GM19193 (cell line): ENCODE results near the gene NT5C2.

Experiments
- POLR2A ChIP-seq: IDR thresholded peaks from 4 replicates; pipeline ENCODE4 v1.6.1; 2011; ENCODE audit not compliant: insufficient read depth, insufficient read length; ENCODE audit errors: extremely low read depth

NT5C2 gene

DNA sequence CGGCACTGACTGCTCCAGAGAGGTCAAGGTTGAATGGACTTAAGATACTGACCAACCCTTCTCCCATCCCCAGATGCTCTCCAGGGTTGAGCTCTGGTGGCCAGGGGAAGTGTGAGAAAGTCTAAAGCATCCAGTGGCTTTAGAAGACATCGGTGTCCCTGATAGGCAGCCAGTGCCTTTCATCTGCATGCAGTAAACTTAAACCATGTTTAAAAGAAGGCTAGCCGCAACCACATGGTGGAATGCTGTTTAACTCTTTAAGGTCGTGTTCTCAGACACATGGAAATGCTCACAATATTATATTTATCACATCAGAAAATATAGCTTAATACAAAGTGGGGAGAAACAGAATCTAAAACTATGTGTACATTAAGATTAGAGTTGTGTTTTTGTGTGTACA, 138.0 kb downstream of the NT5C2 start:
- no peak for TF ChIP-seq POLR2A

DNA sequence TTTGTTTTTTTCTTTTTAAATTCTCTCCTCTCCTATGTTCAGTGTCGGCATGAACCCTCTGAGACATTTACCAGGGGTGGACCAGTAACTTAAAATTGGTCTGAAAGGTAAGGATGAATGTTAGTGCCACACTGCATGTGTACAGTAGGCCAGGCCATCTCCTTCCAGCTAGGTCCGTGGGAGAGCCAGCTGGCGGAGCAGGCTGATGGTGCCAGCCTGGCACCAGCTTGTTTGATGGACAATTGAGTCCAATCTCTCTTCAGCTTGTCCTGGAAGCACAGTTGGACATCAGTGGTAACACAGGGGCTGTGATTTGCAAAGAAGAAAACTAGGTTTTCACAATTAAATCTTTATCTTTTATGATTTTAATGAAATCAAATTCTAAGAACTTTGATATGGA, 138.5 kb downstream of the NT5C2 start:
- TF ChIP-seq POLR2A: no peak

DNA sequence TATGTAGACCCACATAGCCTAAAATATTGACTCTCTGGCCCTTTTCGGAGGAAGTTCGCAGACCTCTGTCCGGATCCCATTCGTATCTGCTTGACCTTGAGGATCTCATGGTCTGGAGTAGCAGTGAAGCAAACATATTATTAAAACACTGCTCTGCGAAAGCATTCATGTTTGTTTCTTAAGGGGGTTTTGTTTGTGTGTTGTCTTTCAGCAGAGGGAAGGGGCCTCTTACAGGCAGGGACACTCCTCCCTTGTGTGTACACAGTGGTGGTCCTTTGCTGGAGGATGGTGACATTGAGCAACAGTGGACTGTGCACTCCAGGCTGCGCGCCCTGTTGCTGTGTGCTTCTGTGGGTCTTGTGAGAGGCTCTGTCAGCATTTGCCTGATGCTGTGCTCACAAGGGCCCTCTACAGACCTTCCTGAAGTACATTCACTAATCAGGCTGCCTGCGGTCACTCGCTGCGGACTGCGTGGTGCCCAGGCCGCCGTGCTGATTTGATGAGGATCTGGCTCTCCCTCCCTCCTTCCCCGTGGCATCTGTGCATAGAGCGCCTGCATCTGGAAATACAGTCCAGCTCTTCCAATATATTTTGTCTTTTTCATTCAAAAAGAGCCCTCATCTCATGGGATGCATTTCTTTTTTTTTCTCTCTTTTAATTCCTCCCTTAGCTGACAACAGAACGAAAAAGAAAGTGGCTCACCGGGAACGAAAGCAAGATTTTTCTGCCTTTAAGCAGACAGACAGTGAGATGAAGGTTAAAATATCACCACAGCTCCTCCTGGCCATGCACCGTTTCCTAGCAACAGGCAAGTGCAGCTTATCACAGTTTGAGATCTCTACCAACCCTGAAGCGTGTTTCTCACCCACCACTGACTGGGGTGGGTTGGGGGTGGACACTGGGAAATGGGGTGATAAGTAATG, 139.2 kb downstream of the NT5C2 start:
- no peak for TF ChIP-seq POLR2A

DNA sequence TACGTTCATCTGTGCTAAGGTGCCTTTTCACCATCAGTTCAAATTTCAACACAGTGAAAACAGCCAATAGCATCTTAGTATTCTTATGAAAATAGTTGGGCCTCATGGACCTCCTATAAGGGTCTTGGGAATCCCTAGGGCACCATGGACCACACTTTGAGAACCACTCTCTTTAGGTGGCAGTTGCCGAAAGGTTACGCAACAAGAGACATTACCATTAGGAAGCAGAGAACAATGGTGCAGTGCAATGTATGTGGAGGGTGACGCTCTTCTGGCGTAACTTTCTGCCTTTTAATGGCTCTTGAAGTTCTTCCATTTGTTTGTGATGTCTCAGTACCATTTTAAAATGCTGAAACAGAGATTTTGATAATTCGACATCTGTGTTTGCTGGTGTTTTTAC, 143.8 kb downstream of the NT5C2 start:
- TF ChIP-seq POLR2A: no peak

DNA sequence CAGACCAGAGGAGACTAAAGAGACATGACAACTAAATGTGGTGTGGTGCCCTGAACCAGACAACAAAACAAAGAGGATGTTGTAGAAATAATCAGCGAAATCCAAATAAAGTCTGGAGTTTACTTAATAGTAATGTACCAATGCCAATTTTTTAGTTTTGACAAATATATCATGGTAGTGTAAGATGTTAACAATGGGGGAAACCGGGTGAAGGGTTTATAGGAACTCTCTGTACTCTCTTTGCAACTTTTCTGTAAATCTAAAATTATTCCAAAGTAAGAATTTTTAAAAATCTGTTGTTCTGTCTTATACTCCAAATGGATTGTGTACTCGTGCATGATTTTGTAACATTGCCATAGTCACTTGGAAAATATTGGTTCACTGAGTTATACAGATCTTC, 145.7 kb downstream of the NT5C2 start:
- no peak for TF ChIP-seq POLR2A

DNA sequence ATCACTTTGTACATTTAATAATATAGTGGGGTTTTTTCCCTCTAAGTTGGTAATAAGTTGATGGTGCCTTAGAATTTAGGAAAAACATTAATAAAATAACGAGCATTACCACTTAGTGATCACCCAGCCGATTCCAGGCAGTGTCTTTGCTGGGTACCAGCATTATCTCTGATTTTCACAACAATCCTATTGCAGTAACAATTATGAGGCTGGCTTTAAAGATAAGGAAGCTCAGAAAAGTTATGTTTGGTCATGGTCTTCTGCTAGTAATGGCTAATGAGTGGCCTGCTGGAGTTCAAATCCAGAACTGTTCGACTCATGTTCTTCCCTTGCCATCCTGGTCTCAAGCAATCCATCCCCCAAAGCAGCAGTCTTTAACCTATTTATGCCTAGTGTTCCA, 147.1 kb downstream of the NT5C2 start:
- no peak for TF ChIP-seq POLR2A

DNA sequence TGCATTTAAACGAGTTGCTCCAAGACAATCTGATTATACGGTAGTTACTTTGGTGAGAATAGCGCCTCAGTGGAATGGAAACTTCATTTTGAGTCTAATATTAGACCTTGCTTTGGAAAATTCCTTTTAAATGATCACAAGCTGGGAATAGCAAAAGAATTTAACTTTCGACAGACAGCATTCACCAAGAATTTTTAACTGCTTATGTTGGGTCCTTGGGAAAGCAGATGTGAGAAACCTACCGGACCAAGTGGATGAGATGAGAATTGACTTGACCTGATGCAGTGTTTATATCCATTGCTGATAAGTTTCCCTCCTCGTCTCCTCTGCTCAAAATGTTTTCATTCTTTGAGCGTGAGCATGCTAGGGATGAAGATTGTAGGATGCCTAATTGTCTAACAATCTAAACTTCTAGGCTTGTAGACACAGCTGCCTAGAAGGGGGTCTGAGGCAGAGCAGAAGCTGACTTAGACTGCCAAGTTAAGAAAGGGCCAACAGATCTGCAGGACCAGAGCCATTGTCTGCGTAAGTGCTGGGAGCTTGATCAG, 148.1 kb downstream of the NT5C2 start:
- no peak for TF ChIP-seq POLR2A

DNA sequence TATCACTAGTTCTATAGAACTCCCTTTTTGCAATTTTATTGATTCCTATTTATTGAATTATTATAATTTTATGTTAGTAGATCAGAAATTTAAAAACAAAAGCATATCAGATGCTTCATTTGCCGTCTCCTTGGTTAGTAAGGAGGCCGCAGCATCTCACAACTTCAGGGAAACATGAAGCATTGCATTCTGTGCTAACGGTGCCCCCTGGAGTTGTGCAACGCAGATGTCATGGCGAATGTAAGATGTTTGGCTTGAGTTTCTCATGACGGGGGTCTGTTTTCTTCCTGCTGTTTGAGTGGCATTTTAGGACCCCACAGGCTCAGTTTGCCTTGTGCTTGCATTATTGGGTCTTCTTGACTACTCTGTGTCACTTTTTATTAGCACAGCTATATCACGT, 150.2 kb downstream of the NT5C2 start:
- TF ChIP-seq POLR2A: no peak

DNA sequence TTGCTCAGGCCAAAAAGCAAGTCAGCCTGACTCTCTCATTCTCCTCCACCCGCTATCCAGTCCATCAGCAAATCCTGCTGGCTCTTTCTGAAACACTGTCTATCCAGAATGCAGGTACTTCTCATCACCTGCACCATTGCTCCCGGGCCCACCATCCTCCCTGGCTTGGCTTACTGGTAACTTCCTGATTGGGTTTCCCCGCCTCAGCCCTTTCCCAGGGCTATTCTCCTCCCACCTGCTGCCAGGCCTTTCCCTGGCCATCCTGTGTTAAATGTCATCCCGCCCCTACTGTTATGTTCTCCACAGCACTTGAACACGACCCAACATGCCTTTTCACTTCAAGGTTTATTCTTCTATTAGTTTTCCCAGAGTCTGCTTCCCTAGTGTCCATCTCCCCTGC, 150.9 kb downstream of the NT5C2 start:
- no peak for TF ChIP-seq POLR2A

DNA sequence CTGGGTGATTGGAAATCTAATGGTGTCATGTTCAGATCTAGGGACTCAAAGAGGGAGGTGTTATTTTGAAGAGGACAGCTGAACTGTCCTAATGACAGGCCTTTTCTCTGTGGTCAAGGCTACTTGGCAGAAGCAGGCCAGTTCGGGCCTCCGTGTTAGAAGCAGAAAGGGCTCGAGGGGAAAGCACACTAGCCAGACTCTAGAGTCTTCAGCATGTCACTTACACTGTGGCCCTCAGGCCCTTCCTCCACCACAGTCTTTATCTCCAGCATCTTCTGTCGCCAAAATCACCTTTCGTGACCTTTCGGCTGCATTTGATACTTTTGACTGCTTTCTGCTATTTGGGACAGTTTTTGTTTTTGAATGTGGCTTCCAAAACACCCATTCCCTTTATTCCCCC, 151.7 kb downstream of the NT5C2 start:
- no peak for TF ChIP-seq POLR2A

DNA sequence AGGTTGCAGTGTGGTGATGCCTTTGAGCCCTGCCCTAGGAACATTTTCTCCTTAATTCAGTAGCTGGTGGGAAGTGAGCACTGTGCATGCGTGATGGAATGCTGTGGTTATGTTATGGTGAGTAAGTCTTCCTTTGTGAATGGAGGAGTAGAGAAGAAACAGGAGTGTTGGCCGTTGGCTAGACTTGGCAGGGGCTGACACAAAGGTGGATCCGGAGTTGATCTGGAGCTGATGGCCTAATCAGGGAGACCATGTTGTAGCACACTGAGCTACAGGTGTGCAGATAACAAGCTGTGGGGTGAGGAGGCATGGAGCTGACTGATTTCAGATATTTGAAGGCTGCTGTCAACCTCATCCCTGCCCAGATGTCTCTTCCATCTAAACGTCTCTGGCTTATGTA, 152.7 kb downstream of the NT5C2 start:
- TF ChIP-seq POLR2A: no peak

DNA sequence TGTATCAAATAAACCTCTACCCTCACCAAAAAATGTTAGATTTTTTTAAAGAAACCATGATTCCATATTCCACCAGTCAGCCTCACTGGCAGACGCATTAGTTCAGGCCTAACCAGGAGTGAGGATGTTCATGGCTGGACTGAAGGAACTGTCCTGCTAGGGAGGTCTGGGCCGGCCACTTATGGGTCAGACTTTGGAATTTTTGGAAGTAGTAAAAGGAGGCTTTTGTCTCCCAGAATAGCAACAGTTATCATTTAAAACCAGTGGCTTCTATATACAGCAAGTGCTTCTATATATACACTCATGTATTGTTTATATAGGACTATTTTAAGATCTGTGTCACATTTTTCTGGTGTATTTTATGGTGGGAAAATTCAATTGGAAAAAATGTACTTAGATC, 154.5 kb downstream of the NT5C2 start:
- no peak for TF ChIP-seq POLR2A
